ENCODE results near the gene NELFCD. TPM values are rescaled to one million over a fixed set of nuclear protein-coding genes. Genes with fewer than 3 reads are reported as not detected.

The NELFCD gene
- total and polyA plus RNA-seq, 4 donors, result 31.5 to 93.9 (median 42.4) TPM

GRCh38 chr20:58996226-58996611 is 15.2 kb downstream of the NELFCD start:
- ATAC-seq (ENCODE audit: insufficient read depth, low FRiP score), result no peak
- peaks cover 3 to 67% (median 31%) of the 10 kb centered on the region in 4 donors for H3K36me3 ChIP-seq (ENCODE audit: control insufficient read depth in 4 of 4, insufficient read depth in 4 of 4, low read length in 4 of 4)

GRCh38 chr20:58997141-58997770 is 16.2 kb downstream of the NELFCD start:
- no peak overlapping the region for H3K9ac ChIP-seq (ENCODE audit: insufficient read depth in 1 of 2, low read length in 2 of 2)
- H3K4me3 ChIP-seq, result no peak overlapping the region
- DNase-seq (no peak), ATAC-seq (ENCODE audit: insufficient read depth, low FRiP score) (no peak)
- no peaks in the 10 kb centered on the region for H3K27me3 ChIP-seq (ENCODE audit: control insufficient read depth in 3 of 3, insufficient read depth in 3 of 3, low read length in 2 of 3)
- H3K4me1 ChIP-seq (ENCODE audit: control insufficient read depth in 5 of 5, insufficient read depth in 5 of 5, low read length in 5 of 5), result peaks cover 0 to 5% (median 0%) of the 10 kb centered on the region in 5 donors
- 94% methylated on average over 24 of the region's 24 CpGs for WGBS, 2 donors
- no peak overlapping the region for H3K27ac ChIP-seq (ENCODE audit: low read depth in 1 of 2, low read length in 1 of 2)
- no peak for TF ChIP-seq CTCF (IDR thresholded peaks at IDR 0.05; ENCODE audit: control extremely low read depth, extremely low read depth)
- H3K36me3 ChIP-seq (ENCODE audit: control insufficient read depth in 4 of 4, insufficient read depth in 4 of 4, low read length in 4 of 4), result peaks cover 3 to 72% (median 25%) of the 10 kb centered on the region in 4 donors
- H3K9me3 ChIP-seq (ENCODE audit: control insufficient read depth in 4 of 4, insufficient read depth in 3 of 4, low read length in 3 of 4), result no peaks in the 10 kb centered on the region

More at GRCh38 chr20:58996226-58996611, 15.2 kb downstream of the NELFCD start:
- Histone ChIP-seq H3K9ac (ENCODE audit: insufficient read depth in 1 of 2, low read length in 2 of 2) (no peak overlapping the region), H3K4me3 (no peak overlapping the region), H3K27me3 (ENCODE audit: control insufficient read depth in 3 of 3, insufficient read depth in 3 of 3, low read length in 2 of 3) (no peaks in the 10 kb centered on the region), H3K4me1 (ENCODE audit: control insufficient read depth in 5 of 5, insufficient read depth in 5 of 5, low read length in 5 of 5) (peaks cover 0 to 5% (median 0%) of the 10 kb centered on the region in 5 donors), H3K9me3 (ENCODE audit: control insufficient read depth in 4 of 4, insufficient read depth in 3 of 4, low read length in 3 of 4) (no peaks in the 10 kb centered on the region), H3K27ac (ENCODE audit: low read depth in 1 of 2, low read length in 1 of 2) (no peak overlapping the region)
- 90 to 93% methylated on average over 12 of the region's 12 CpGs for WGBS, 2 donors
- no peak for DNase-seq
- no peak for TF ChIP-seq CTCF (IDR thresholded peaks at IDR 0.05; ENCODE audit: control extremely low read depth, extremely low read depth)

GRCh38 chr20:58998656-58999055 is 17.6 kb downstream of the NELFCD start:
- Histone ChIP-seq H3K9me3 (ENCODE audit: control insufficient read depth in 4 of 4, insufficient read depth in 3 of 4, low read length in 3 of 4) (no peaks in the 10 kb centered on the region), H3K27me3 (ENCODE audit: control insufficient read depth in 3 of 3, insufficient read depth in 3 of 3, low read length in 2 of 3) (no peaks in the 10 kb centered on the region), H3K27ac (ENCODE audit: low read depth in 1 of 2, low read length in 1 of 2) (no peak overlapping the region), H3K4me1 (ENCODE audit: control insufficient read depth in 5 of 5, insufficient read depth in 5 of 5, low read length in 5 of 5) (peaks cover 0 to 5% (median 0%) of the 10 kb centered on the region in 5 donors), H3K4me3 (no peak overlapping the region), H3K36me3 (ENCODE audit: control insufficient read depth in 4 of 4, insufficient read depth in 4 of 4, low read length in 4 of 4) (peaks cover 3 to 69% (median 17%) of the 10 kb centered on the region in 4 donors), H3K9ac (ENCODE audit: insufficient read depth in 1 of 2, low read length in 2 of 2) (no peak overlapping the region)
- DNase-seq (no peak), ATAC-seq (ENCODE audit: insufficient read depth, low FRiP score) (no peak)
- 92% methylated on average over 11 of the region's 11 CpGs for WGBS, 2 donors
- TF ChIP-seq CTCF (IDR thresholded peaks at IDR 0.05; ENCODE audit: control extremely low read depth, extremely low read depth), result no peak

Data from lung (tissue), 12 donors.